Measurements from ENCODE around the gene TRAF5. TPM values are rescaled to one million over a fixed set of nuclear protein-coding genes. Genes with fewer than 3 reads are reported as not detected.
"Not testable (repeated sequence)": the region's sequence is repeated elsewhere in the genome, so short reads cannot be mapped to it uniquely, and the experiment has no call there.

Gene TRAF5
- total RNA-seq, 1 experiment from 2014 or later: 22.2 TPM

GRCh38 chr1:211398266-211398930 lies 71.8 kb downstream of the TRAF5 start:
- peaks cover 16% of the 10 kb centered on the region for H3K9me3 Mint-ChIP-seq
- peak; percentile 45 for DNase-seq (ENCODE audit: low spot score)
- CTCF ChIA-PET: not testable (repeated sequence)

GRCh38 chr1:211399851-211400393 lies 73.3 kb downstream of the TRAF5 start:
- ATAC-seq (peak; percentile 56; the same call in 1 of the 2 replicates), DNase-seq (ENCODE audit: low spot score) (peak; percentile 34)
- POLR2A ChIA-PET; H3K27me3 Mint-ChIP-seq (ENCODE audit: low read depth): not testable (repeated sequence)
- Mint-ChIP-seq H3K9me3 (peaks cover 19% of the 10 kb centered on the region), H3K27ac (peak overlapping the region; percentile 99), H3K4me3 (peak overlapping the region; percentile 73), H3K36me3 (peaks cover 28% of the 10 kb centered on the region), H3K4me1 (peaks cover 34% of the 10 kb centered on the region)
- CTCF ChIA-PET: interaction anchor here (0.6 to 1.2 kb wide), 4 partner anchors 16 to 115 kb away, joined by 3 to 5 read pairs (median 4); no protein-coding TSS in a partner anchor
- peak; percentile 49; the same call in 1 of the 2 replicates for TF ChIP-seq ZNF281 (CRISPR knock-in tag; IDR thresholded peaks at IDR 0.05)

More at GRCh38 chr1:211398266-211398930, 71.8 kb downstream of the TRAF5 start:
- Mint-ChIP-seq H3K4me3 (peak overlapping the region; percentile 73), H3K4me1 (peaks cover 34% of the 10 kb centered on the region), H3K36me3 (peaks cover 19% of the 10 kb centered on the region), H3K27ac (peak overlapping the region; percentile 95)
- not testable (repeated sequence) for H3K27me3 Mint-ChIP-seq (ENCODE audit: low read depth)
- peak; percentile 66 for ATAC-seq
- POLR2A ChIA-PET: interaction anchor here (0.7 kb wide), 2 partner anchors 33 to 71 kb away, joined by 3 to 4 read pairs; no protein-coding TSS in a partner anchor
- TF ChIP-seq ETV6 (CRISPR knock-in tag; IDR thresholded peaks at IDR 0.05): 0 out of 2 replicates have a peak, but pooled peaks have one; percentile 24
- peak; percentile 42; the same call in 1 of the 2 replicates for TF ChIP-seq TEAD1 (CRISPR knock-in tag; IDR thresholded peaks at IDR 0.05)
- 0 out of 2 replicates have a peak, but pooled peaks have one; percentile 63 for TF ChIP-seq FOXP4 (CRISPR knock-in tag; IDR thresholded peaks at IDR 0.05)
- TF ChIP-seq ZNF423 (CRISPR knock-in tag; IDR thresholded peaks at IDR 0.05): peak; percentile 70
- TF ChIP-seq ZMAT4 (CRISPR knock-in tag; IDR thresholded peaks at IDR 0.05): 0 out of 2 replicates have a peak, but pooled peaks have one; percentile 75

GRCh38 chr1:211401751-211402150 lies 75.1 kb downstream of the TRAF5 start:
- DNase-seq (ENCODE audit: low spot score); CTCF ChIA-PET; ATAC-seq; POLR2A ChIA-PET; H3K4me3 Mint-ChIP-seq: not testable (repeated sequence)
- TF ChIP-seq GTF2I (CRISPR knock-in tag; conservative IDR thresholded peaks at IDR 0.05): 0 out of 2 replicates have a peak, but pooled peaks have one; percentile 57
- Mint-ChIP-seq H3K36me3 (peaks cover 46% of the 10 kb centered on the region), H3K9me3 (peaks cover 35% of the 10 kb centered on the region), H3K4me1 (peaks cover 35% of the 10 kb centered on the region), H3K27me3 (ENCODE audit: low read depth) (peaks cover 11% of the 10 kb centered on the region; the same call in 1 of the 2 replicates), H3K27ac (0 out of 2 replicates have a peak overlapping the region, but pooled peaks have one; percentile 49)

GRCh38 chr1:211406086-211406485 lies 79.5 kb downstream of the TRAF5 start:
- H3K9me3 Mint-ChIP-seq: peaks cover 69% of the 10 kb centered on the region
- ATAC-seq; CTCF ChIA-PET; POLR2A ChIA-PET; H3K4me3 Mint-ChIP-seq; H3K27ac Mint-ChIP-seq; DNase-seq (ENCODE audit: low spot score): not testable (repeated sequence)
- peaks cover 16% of the 10 kb centered on the region for H3K4me1 Mint-ChIP-seq
- peaks cover 82% of the 10 kb centered on the region for H3K36me3 Mint-ChIP-seq
- H3K27me3 Mint-ChIP-seq (ENCODE audit: low read depth): peaks cover 18% of the 10 kb centered on the region

GRCh38 chr1:211407749-211408148 lies 81.1 kb downstream of the TRAF5 start:
- POLR2A ChIA-PET; H3K4me3 Mint-ChIP-seq; DNase-seq (ENCODE audit: low spot score); H3K27ac Mint-ChIP-seq; ATAC-seq; CTCF ChIA-PET; H3K4me1 Mint-ChIP-seq: not testable (repeated sequence)
- H3K9me3 Mint-ChIP-seq: peaks cover 66% of the 10 kb centered on the region
- peaks cover 80% of the 10 kb centered on the region for H3K36me3 Mint-ChIP-seq
- H3K27me3 Mint-ChIP-seq (ENCODE audit: low read depth): peaks cover 18% of the 10 kb centered on the region
